Caco-2 (cell line): ENCODE data around the gene LAMB4. TPM values are rescaled to one million over a fixed set of nuclear protein-coding genes. Genes with fewer than 3 reads are reported as not detected.

ENCODE experiments used
- BruUV-seq: library from RNA; stranded (reverse); fragments of 400-500 nt; replicated peaks from 2 replicates; lab custom pipeline; 2021; lab: Mats Ljungman, UMichigan
- CTCF ChIA-PET: fragments of 300-600 bp; sonication (Branson Sonifier 250); formaldehyde crosslinking; loops from one replicate; lab custom pipeline; 2022; ENCODE audit warnings: antibody characterized with exemption; lab: Charles Lee
- POLR2A ChIA-PET: fragments of 300-600 bp; sonication (Branson Sonifier 250); formaldehyde crosslinking; loops from one replicate; lab custom pipeline; 2022; ENCODE audit warnings: antibody characterized with exemption; lab: Charles Lee
- DNase-seq, 2 experiments: peaks; one replicate each; pipeline versions ENCODE4 v3.0.0 to v3.0.0-alpha.2; 2020 to 2022
- H3K27me3 ChIP-seq: replicated peaks from 2 replicates; pipeline ENCODE4 v1.6.0; 2011; ENCODE audit warnings: low read length; ENCODE audit not compliant: control insufficient read depth, insufficient read depth
- H3K36me3 ChIP-seq: 2 replicates; pipeline ENCODE4 v1.5.1; 2011; ENCODE audit warnings: low read length; ENCODE audit not compliant: control insufficient read depth, insufficient read depth
- H3K4me1 ChIP-seq: fragments of 250-450 bp; sonication (Bioruptor Pico); 2 replicates; pipeline ENCODE4 v1.5.1; 2020; ENCODE audit warnings: mild to moderate bottlenecking
- H3K4me3 ChIP-seq: 2 replicates; pipeline ENCODE4 v1.5.1; 2011; ENCODE audit warnings: low read depth, mild to moderate bottlenecking, control low read depth, low read length
- H3K9me3 ChIP-seq: fragments of 250-450 bp; sonication (Bioruptor Pico); 2 replicates; pipeline ENCODE4 v1.5.1; 2020; ENCODE audit warnings: mild to moderate bottlenecking, moderate library complexity
- H3K27ac Mint-ChIP-seq: one replicate; pipeline ENCODE4 v1.8.0; 2022; ENCODE audit warnings: mixed read lengths; ENCODE audit not compliant: unreplicated experiment
- H3K27me3 Mint-ChIP-seq: one replicate; pipeline ENCODE4 v1.8.0; 2022; ENCODE audit warnings: mixed read lengths; ENCODE audit not compliant: insufficient read depth, unreplicated experiment
- H3K36me3 Mint-ChIP-seq: one replicate; pipeline ENCODE4 v1.8.0; 2022; ENCODE audit warnings: mild to moderate bottlenecking, mixed read lengths; ENCODE audit not compliant: insufficient read depth, unreplicated experiment
- H3K4me1 Mint-ChIP-seq: one replicate; pipeline ENCODE4 v1.8.0; 2022; ENCODE audit warnings: low read depth, mixed read lengths; ENCODE audit not compliant: unreplicated experiment
- H3K4me3 Mint-ChIP-seq: one replicate; pipeline ENCODE4 v1.8.0; 2022; ENCODE audit warnings: mild to moderate bottlenecking, moderate library complexity, mixed read lengths; ENCODE audit not compliant: unreplicated experiment
- H3K9me3 Mint-ChIP-seq: one replicate; pipeline ENCODE4 v1.8.0; 2022; ENCODE audit warnings: mixed read lengths; ENCODE audit not compliant: unreplicated experiment
- CTCF ChIP-seq, 2 experiments: fragments of 200-600 bp in 1 of 2; IDR thresholded peaks; 1 replicate in 1 of 2; 2 replicates in 1 of 2; pipeline versions ENCODE4 v1.5.1 to v1.8.0; 2011 to 2022; ENCODE audit warnings: antibody characterized with exemption in 1 of 2, control low read depth in 1 of 2, inconsistent platforms in 1 of 2, low read depth in 1 of 2, low read length in 1 of 2, mild to moderate bottlenecking in 1 of 2, moderate library complexity in 1 of 2; ENCODE audit not compliant: insufficient read depth in 1 of 2, severe bottlenecking in 1 of 2, unreplicated experiment in 1 of 2
- intact Hi-C: fragments of 100-400 bp; cut with micrococcal nuclease; formaldehyde crosslinking; loops from one replicate; pipeline ENCODE4 v1.10.0; 2022; ENCODE audit not compliant: unreplicated experiment
- total RNA-seq: library from RNA; stranded (reverse); gene quantifications from 2 replicates; pipeline ENCODE4 v1.2.3, GENCODE V29; 2022

Gene LAMB4
- total RNA-seq, 1 experiment from 2014 or later: 0.52 TPM

- CTCF ChIA-PET: no interaction called here
Observed at GRCh38 chr7:108048422-108048821, 81.7 kb downstream of the LAMB4 start.

GRCh38 chr7:108046952-108047506, 83.1 kb downstream of the LAMB4 start:
- no peak for DNase-seq
- Histone ChIP-seq H3K9me3 (no peaks in the 10 kb centered on the region), H3K4me1 (peaks cover 42% of the 10 kb centered on the region), H3K4me3 (no peak overlapping the region), H3K36me3 (no peaks in the 10 kb centered on the region), H3K27me3 (no peaks in the 10 kb centered on the region)
- intact Hi-C loops: no loop called here
- peaks cover 6% of the 10 kb centered on the region for H3K36me3 Mint-ChIP-seq
- POLR2A ChIA-PET: no interaction called here
- TF ChIP-seq CTCF (IDR thresholded peaks at IDR 0.05; ENCODE audit: insufficient read depth in 1 of 2, low read depth in 1 of 2, low read length in 1 of 2, severe bottlenecking in 1 of 2, unreplicated experiment in 1 of 2): no peak
- H3K4me1 Mint-ChIP-seq: peaks cover 39% of the 10 kb centered on the region
- BruUV-seq: no TSS peak
- no peaks in the 10 kb centered on the region for H3K9me3 Mint-ChIP-seq
- H3K27ac Mint-ChIP-seq: no peak overlapping the region
- CTCF ChIA-PET: no interaction called here
- H3K4me3 Mint-ChIP-seq: no peak overlapping the region
- no peaks in the 10 kb centered on the region for H3K27me3 Mint-ChIP-seq

More at GRCh38 chr7:108048422-108048821, 81.7 kb downstream of the LAMB4 start:
- no peaks in the 10 kb centered on the region for H3K27me3 Mint-ChIP-seq
- peaks cover 6% of the 10 kb centered on the region for H3K36me3 Mint-ChIP-seq
- no peak overlapping the region for H3K27ac Mint-ChIP-seq
- TF ChIP-seq CTCF (IDR thresholded peaks at IDR 0.05; ENCODE audit: insufficient read depth in 1 of 2, low read depth in 1 of 2, low read length in 1 of 2, severe bottlenecking in 1 of 2, unreplicated experiment in 1 of 2): no peak
- intact Hi-C loops: no loop called here
- Histone ChIP-seq H3K4me1 (peaks cover 36% of the 10 kb centered on the region), H3K36me3 (no peaks in the 10 kb centered on the region), H3K27me3 (no peaks in the 10 kb centered on the region), H3K4me3 (no peak overlapping the region), H3K9me3 (no peaks in the 10 kb centered on the region)
- peaks cover 37% of the 10 kb centered on the region for H3K4me1 Mint-ChIP-seq
- POLR2A ChIA-PET: no interaction called here
- DNase-seq: no peak
- no peak overlapping the region for H3K4me3 Mint-ChIP-seq
- no peaks in the 10 kb centered on the region for H3K9me3 Mint-ChIP-seq
- BruUV-seq: no TSS peak

GRCh38 chr7:108045669-108046068, 84.5 kb downstream of the LAMB4 start:
- CTCF ChIA-PET: no interaction called here
- intact Hi-C loops: loop anchor here (1.0 kb wide), 1 partner anchor 11 kb away; no protein-coding TSS in a partner anchor

More at GRCh38 chr7:108045669-108046068, 84.5 kb downstream of the LAMB4 start:
- H3K27me3 ChIP-seq: no peaks in the 10 kb centered on the region
- POLR2A ChIA-PET: no interaction called here
- DNase-seq: peak in 1 of 2 experiments; percentile 50
- no peak overlapping the region for H3K4me3 Mint-ChIP-seq
- no peaks in the 10 kb centered on the region for H3K27me3 Mint-ChIP-seq
- BruUV-seq: no TSS peak
- no peaks in the 10 kb centered on the region for H3K9me3 Mint-ChIP-seq
- H3K4me3 ChIP-seq: no peak overlapping the region
- H3K4me1 ChIP-seq: peaks cover 39% of the 10 kb centered on the region
- H3K36me3 Mint-ChIP-seq: peaks cover 6% of the 10 kb centered on the region
- no peaks in the 10 kb centered on the region for H3K36me3 ChIP-seq
- H3K9me3 ChIP-seq: no peaks in the 10 kb centered on the region
- H3K4me1 Mint-ChIP-seq: peaks cover 41% of the 10 kb centered on the region
- no peak overlapping the region for H3K27ac Mint-ChIP-seq
- no peak for TF ChIP-seq CTCF (IDR thresholded peaks at IDR 0.05; ENCODE audit: insufficient read depth in 1 of 2, low read depth in 1 of 2, low read length in 1 of 2, severe bottlenecking in 1 of 2, unreplicated experiment in 1 of 2)
